Measurements from ENCODE around the gene CCDC196. TPM values are rescaled to one million over a fixed set of nuclear protein-coding genes. Genes with fewer than 3 reads are reported as not detected.

The CCDC196 gene
- total and polyA plus RNA-seq, 10 of the 15 experiments (the other 5 are each of a cell fraction or from before 2014, with no cell fraction given) = 0.03 to 0.52 (median 0.28) TPM; not detected in 7

DNA sequence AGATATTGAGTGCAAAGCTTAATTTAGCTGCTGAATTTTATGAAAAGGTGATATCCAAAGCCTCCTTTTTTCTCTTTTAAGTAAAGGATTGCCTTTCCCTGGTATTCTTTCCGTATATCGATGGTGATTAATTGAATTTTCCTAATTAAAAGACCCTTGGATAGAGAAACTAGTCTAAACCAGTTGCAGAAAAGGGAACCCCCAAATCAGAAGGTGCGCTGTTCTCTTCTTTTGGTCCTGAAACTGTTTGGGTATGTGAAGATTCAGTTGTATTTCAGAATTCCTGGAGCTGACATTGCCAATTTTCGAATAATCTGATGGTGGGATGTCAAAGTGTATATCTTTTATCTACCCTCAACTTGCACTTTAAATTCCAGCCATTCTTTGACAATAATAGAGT lies 23.7 kb downstream of the CCDC196 start:
- ChIA-PET CTCF (interaction anchor here (1.0 to 1.7 kb wide), 4 partner anchors 9 to 140 kb away, joined by 3 to 7 read pairs (median 4); no protein-coding TSS in a partner anchor), SMC1A (ENCODE audit: uncharacterized antibody, unreplicated experiment) (interaction anchor here (0.6 to 2.7 kb wide), 8 partner anchors 12 to 775 kb away, joined by 3 to 13 read pairs (median 3); no protein-coding TSS in a partner anchor), RAD21 (ENCODE audit: unreplicated experiment) (interaction anchor here (1.0 to 2.3 kb wide), 6 partner anchors 9 to 140 kb away, joined by 3 to 16 read pairs (median 4); no protein-coding TSS in a partner anchor), POLR2A (no interaction called here)
- intact Hi-C loops (cut with micrococcal nuclease; ENCODE audit: unreplicated experiment) = loop anchor here (5.0 kb wide), 2 partner anchors 92 to 142 kb away; no protein-coding TSS in a partner anchor
- ATAC-seq (no peak), FAIRE-seq (no peak), DNase-seq (ENCODE audit: low read depth, low spot score) (no peak)
- Histone ChIP-seq H4K20me1 (ENCODE audit: control insufficient read depth, insufficient read depth) (no peaks in the 10 kb centered on the region; the same call in 1 of the 2 replicates), H3K9me3 (replicated peaks; ENCODE audit: control insufficient read depth, insufficient read depth, low read length) (no peaks in the 10 kb centered on the region), H3K4me2 (ENCODE audit: control insufficient read depth, insufficient read depth) (peak overlapping the region; percentile 86), H3K9ac (ENCODE audit: control insufficient read depth, insufficient read depth, low read length) (peak overlapping the region; percentile 94), H2AFZ (ENCODE audit: control insufficient read depth, low read depth, low read length) (no peak overlapping the region), H3K4me1 (ENCODE audit: control insufficient read depth, insufficient read depth, low read length) (peaks cover 8% of the 10 kb centered on the region), H3K4me3 (peak overlapping the region; percentile 95), H3K27ac (ENCODE audit: control insufficient read depth, insufficient read depth) (peak overlapping the region; percentile 87; the same call in 1 of the 2 replicates), H3K79me2 (ENCODE audit: control insufficient read depth, insufficient read depth, low read length) (peaks cover 71% of the 10 kb centered on the region), H3K27me3 (replicated peaks in 1 of 2; ENCODE audit: control insufficient read depth in 2 of 2, insufficient read depth in 2 of 2, low read length in 1 of 2) (no peaks in the 10 kb centered on the region), H3K36me3 (ENCODE audit: control insufficient read depth in 2 of 2, insufficient read depth in 2 of 2, low read length in 1 of 2) (no peaks in the 10 kb centered on the region)
- WGBS (ENCODE audit: insufficient coverage, insufficient replicate concordance, low lambda C conversion rate, missing lambda C conversion rate) = 83% methylated on average over 4 of the region's 4 CpGs
- BruUV-seq (replicated peaks) = TSS peak; percentile 47
- TF ChIP-seq, protein P1, sequence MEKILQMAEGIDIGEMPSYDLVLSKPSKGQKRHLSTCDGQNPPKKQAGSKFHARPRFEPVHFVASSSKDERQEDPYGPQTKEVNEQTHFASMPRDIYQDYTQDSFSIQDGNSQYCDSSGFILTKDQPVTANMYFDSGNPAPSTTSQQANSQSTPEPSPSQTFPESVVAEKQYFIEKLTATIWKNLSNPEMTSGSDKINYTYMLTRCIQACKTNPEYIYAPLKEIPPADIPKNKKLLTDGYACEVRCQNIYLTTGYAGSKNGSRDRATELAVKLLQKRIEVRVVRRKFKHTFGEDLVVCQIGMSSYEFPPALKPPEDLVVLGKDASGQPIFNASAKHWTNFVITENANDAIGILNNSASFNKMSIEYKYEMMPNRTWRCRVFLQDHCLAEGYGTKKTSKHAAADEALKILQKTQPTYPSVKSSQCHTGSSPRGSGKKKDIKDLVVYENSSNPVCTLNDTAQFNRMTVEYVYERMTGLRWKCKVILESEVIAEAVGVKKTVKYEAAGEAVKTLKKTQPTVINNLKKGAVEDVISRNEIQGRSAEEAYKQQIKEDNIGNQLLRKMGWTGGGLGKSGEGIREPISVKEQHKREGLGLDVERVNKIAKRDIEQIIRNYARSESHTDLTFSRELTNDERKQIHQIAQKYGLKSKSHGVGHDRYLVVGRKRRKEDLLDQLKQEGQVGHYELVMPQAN (conservative IDR thresholded peaks at IDR 0.05) = peak; percentile 70; the same call in 1 of the 2 replicates
- TF ChIP-seq SIN3A (IDR thresholded peaks at IDR 0.05; ENCODE audit: low read depth, low read length) = peak; percentile 76; the same call in 1 of the 2 replicates
- TF ChIP-seq ZNF384 (IDR thresholded peaks at IDR 0.05; ENCODE audit: borderline replicate concordance, low read depth, low read length) = peak; percentile 30; the same call in 1 of the 2 replicates
- TF ChIP-seq NBN (IDR thresholded peaks at IDR 0.05) = no peak
- no peak for TF ChIP-seq ZSCAN29 (IDR thresholded peaks at IDR 0.05)
- TF ChIP-seq, protein P2, sequence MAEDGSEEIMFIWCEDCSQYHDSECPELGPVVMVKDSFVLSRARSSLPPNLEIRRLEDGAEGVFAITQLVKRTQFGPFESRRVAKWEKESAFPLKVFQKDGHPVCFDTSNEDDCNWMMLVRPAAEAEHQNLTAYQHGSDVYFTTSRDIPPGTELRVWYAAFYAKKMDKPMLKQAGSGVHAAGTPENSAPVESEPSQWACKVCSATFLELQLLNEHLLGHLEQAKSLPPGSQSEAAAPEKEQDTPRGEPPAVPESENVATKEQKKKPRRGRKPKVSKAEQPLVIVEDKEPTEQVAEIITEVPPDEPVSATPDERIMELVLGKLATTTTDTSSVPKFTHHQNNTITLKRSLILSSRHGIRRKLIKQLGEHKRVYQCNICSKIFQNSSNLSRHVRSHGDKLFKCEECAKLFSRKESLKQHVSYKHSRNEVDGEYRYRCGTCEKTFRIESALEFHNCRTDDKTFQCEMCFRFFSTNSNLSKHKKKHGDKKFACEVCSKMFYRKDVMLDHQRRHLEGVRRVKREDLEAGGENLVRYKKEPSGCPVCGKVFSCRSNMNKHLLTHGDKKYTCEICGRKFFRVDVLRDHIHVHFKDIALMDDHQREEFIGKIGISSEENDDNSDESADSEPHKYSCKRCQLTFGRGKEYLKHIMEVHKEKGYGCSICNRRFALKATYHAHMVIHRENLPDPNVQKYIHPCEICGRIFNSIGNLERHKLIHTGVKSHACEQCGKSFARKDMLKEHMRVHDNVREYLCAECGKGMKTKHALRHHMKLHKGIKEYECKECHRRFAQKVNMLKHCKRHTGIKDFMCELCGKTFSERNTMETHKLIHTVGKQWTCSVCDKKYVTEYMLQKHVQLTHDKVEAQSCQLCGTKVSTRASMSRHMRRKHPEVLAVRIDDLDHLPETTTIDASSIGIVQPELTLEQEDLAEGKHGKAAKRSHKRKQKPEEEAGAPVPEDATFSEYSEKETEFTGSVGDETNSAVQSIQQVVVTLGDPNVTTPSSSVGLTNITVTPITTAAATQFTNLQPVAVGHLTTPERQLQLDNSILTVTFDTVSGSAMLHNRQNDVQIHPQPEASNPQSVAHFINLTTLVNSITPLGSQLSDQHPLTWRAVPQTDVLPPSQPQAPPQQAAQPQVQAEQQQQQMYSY (CRISPR knock-in tag; IDR thresholded peaks at IDR 0.05) = no peak
- TF ChIP-seq, protein P3, sequence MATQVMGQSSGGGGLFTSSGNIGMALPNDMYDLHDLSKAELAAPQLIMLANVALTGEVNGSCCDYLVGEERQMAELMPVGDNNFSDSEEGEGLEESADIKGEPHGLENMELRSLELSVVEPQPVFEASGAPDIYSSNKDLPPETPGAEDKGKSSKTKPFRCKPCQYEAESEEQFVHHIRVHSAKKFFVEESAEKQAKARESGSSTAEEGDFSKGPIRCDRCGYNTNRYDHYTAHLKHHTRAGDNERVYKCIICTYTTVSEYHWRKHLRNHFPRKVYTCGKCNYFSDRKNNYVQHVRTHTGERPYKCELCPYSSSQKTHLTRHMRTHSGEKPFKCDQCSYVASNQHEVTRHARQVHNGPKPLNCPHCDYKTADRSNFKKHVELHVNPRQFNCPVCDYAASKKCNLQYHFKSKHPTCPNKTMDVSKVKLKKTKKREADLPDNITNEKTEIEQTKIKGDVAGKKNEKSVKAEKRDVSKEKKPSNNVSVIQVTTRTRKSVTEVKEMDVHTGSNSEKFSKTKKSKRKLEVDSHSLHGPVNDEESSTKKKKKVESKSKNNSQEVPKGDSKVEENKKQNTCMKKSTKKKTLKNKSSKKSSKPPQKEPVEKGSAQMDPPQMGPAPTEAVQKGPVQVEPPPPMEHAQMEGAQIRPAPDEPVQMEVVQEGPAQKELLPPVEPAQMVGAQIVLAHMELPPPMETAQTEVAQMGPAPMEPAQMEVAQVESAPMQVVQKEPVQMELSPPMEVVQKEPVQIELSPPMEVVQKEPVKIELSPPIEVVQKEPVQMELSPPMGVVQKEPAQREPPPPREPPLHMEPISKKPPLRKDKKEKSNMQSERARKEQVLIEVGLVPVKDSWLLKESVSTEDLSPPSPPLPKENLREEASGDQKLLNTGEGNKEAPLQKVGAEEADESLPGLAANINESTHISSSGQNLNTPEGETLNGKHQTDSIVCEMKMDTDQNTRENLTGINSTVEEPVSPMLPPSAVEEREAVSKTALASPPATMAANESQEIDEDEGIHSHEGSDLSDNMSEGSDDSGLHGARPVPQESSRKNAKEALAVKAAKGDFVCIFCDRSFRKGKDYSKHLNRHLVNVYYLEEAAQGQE (IDR thresholded peaks at IDR 0.05; ENCODE audit: low read depth, low read length) = peak; percentile 88
- peak; percentile 45; the same call in 1 of the 2 replicates for TF ChIP-seq SPI1 (IDR thresholded peaks at IDR 0.05; ENCODE audit: borderline replicate concordance, insufficient read depth, low read depth, low read length)
- in situ Hi-C loops (cut with MboI) = loop anchor here (10.0 kb wide), 1 partner anchor 845 kb away; the partner anchor contains the start of gene ATP6V1D
